NCI-H226 (cell line): ENCODE data around the gene SEMA5A.

ENCODE experiments used
- DNase-seq: peaks from one replicate; pipeline ENCODE4 v3.0.0-alpha.2; 2015

The SEMA5A gene

GRCh38 chr5:9156282-9156681, 389.6 kb downstream of the SEMA5A start:
- DNase-seq, result peak; percentile 19

GRCh38 chr5:9151684-9152427, 394.0 kb downstream of the SEMA5A start:
- DNase-seq, result no peak

GRCh38 chr5:9149988-9150387, 395.9 kb downstream of the SEMA5A start:
- DNase-seq, result peak; percentile 89

- DNase-seq, result no peak
Observed at GRCh38 chr5:9148242-9148641, 397.6 kb downstream of the SEMA5A start.

- DNase-seq, result no peak
Observed at GRCh38 chr5:9140711-9141110, 405.2 kb downstream of the SEMA5A start.

GRCh38 chr5:9140202-9140601, 405.7 kb downstream of the SEMA5A start:
- DNase-seq, result no peak

- DNase-seq, result no peak
Observed at GRCh38 chr5:9139344-9139743, 406.5 kb downstream of the SEMA5A start.

GRCh38 chr5:9128136-9128535, 417.7 kb downstream of the SEMA5A start:
- DNase-seq, result no peak

GRCh38 chr5:9126490-9126889, 419.4 kb downstream of the SEMA5A start:
- no peak for DNase-seq

- no peak for DNase-seq
Observed at GRCh38 chr5:9125852-9126251, 420.0 kb downstream of the SEMA5A start.

- DNase-seq, result no peak
Observed at GRCh38 chr5:9124838-9125237, 421.0 kb downstream of the SEMA5A start.

GRCh38 chr5:9124071-9124470, 421.8 kb downstream of the SEMA5A start:
- DNase-seq, result no peak

- DNase-seq, result no peak
Observed at GRCh38 chr5:9122528-9122927, 423.3 kb downstream of the SEMA5A start.

- no peak for DNase-seq
Observed at GRCh38 chr5:9121597-9121996, 424.3 kb downstream of the SEMA5A start.

- DNase-seq, result no peak
Observed at GRCh38 chr5:9118852-9119251, 427.0 kb downstream of the SEMA5A start.

- DNase-seq, result no peak
Observed at GRCh38 chr5:9115093-9115492, 430.8 kb downstream of the SEMA5A start.

- peak; percentile 3 for DNase-seq
Observed at GRCh38 chr5:9112520-9113291, 433.2 kb downstream of the SEMA5A start.

GRCh38 chr5:9108162-9108561, 437.7 kb downstream of the SEMA5A start:
- no peak for DNase-seq

- no peak for DNase-seq
Observed at GRCh38 chr5:9105851-9106250, 440.0 kb downstream of the SEMA5A start.

GRCh38 chr5:9104571-9105339, 441.1 kb downstream of the SEMA5A start:
- no peak for DNase-seq

GRCh38 chr5:9103290-9103689, 442.6 kb downstream of the SEMA5A start:
- DNase-seq, result no peak

- DNase-seq, result no peak
Observed at GRCh38 chr5:9099689-9100088, 446.2 kb downstream of the SEMA5A start.

GRCh38 chr5:9098990-9099389, 446.9 kb downstream of the SEMA5A start:
- no peak for DNase-seq

GRCh38 chr5:9094582-9094981, 451.3 kb downstream of the SEMA5A start:
- no peak for DNase-seq
